CD4-positive, alpha-beta T cell treated with Interleukin-10 for 1 hour (primary cell): ENCODE results near the gene ELFN1.
"Not testable (repeated sequence)": the region's sequence is repeated elsewhere in the genome, so short reads cannot be mapped to it uniquely, and the experiment has no call there.

ENCODE experiments used
- DNase-seq: peaks from one replicate; pipeline ENCODE4 v3.0.0-alpha.2; 2020

Gene ELFN1

DNA sequence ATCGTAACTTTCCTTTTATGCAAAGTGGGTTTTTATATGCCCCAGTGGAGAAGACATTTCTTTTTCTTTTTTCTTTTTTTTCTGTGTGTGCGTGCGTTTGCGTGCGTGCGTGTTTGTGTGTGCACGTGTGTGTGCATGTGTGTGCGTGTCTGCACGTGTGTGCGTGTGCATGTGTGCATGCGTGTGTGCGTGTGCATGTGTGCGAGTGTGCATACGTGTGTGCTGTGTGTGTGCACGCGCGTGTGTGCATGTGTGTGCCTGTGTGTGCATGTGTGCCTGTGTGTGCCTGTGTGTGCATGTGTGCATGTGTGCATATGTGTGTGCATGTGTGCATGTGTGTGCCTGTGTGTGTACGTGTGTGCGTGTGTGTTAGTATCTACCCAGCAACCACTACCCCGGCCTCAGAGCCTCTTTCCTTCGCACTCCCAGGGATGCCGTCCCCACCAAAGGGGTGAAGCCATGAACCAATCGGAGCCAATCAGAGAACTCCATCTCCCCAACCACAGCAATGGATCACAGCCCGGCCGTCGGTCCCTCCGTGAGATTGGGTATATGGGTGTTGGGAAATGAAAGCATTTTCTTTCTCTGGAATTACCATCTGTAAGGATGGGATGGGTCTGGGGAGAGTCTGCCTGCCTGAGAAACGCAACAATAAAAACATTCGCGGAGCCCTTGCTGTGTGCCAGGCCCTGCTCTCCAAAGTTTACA, 92.3 kb downstream of the ELFN1 start:
- DNase-seq: no peak

DNA sequence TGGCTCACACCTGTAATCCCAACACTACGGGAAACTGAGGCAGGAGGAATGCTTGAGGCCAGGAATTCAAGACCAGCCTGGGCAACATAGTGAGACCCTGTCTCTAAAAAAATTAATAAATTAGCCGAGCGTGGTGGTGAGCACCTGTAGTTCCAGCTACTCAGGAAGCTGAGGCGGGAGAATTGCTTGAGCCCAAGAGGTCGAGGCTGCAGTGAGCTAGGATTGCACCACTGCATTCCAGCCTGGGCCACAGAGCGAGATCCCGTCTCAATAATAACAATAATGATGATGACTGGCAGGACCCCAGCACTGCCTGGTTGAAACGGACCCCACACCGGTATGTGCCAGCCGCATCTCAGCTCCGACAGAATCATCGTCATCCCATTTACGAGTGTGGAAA, 93.0 kb downstream of the ELFN1 start:
- DNase-seq: no peak

DNA sequence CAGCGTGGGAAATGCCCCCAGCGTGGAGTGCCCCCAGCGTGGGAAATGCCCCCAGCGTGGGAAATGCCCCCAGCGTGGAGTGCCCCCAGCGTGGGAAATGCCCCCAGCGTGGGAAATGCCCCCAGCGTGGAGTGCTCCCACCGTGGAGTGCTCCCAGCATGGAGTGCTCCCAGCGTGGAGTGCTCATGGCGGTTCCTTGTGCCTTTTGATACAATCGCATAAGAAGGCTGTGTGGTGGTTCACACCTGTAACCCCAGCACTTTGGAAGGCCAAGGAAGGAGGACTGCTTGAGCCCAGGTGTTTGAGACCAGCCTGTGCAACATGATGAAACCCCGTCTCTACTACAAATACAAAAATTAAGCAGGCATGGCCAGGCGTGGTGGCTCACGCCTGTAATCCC, 93.8 kb downstream of the ELFN1 start:
- not testable (repeated sequence) for DNase-seq

DNA sequence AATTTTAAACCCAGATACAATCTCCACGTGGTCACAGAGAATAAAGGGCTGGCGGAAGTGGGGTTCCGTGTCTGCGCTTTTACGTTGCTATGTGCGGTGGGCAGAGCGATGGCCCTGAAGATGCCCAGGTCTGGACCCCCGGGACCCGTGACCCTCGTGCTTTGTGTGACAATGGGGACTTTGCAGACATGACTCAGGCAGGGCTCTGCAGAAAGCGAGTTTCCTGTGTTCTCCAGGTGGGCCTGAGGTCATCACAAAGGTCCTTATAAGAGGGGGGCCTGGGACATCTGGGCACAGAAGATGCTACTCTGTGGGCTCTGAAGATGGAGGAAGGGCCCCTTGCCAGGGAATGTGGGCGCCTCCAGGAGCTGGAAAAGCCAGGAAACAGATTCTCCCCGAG, 95.3 kb downstream of the ELFN1 start:
- DNase-seq: no peak

DNA sequence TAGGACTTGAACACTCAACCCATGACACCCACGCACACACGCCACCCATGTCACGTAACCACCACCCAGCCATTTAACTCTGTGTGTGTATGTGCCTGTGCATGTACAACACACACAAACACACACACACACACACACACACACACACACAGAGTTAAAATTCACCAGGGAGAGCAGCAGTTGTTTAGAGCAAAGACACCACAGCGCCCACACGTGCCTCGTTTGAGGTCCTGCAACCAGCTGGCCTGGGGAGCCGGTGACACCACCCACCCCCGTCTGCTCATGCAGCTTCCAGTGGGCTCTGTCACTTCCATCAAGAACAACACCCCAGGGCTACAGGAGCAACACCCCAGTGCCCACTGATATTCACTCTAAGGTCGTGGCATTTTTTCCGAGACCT, 97.4 kb downstream of the ELFN1 start:
- DNase-seq: no peak

DNA sequence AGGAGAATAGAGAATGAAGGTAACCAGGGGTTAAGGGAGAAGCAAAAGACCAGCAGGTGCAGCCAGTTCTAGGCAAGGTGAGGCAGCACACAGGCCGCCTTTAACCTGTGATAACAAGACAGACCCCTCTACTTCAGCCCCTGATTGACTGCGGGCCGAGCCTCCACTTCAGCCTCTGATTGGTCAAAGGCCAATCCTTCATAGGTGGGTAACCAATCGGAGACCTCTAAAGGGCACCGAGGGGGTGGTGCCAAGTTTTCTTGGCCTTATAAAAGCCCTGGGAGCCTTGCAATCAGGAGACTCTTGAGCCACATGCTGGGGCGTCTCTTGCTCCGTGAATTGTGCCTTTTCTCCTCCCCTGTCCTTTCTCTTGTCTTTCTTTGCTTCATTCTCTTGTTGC, 98.8 kb downstream of the ELFN1 start:
- DNase-seq: no peak

DNA sequence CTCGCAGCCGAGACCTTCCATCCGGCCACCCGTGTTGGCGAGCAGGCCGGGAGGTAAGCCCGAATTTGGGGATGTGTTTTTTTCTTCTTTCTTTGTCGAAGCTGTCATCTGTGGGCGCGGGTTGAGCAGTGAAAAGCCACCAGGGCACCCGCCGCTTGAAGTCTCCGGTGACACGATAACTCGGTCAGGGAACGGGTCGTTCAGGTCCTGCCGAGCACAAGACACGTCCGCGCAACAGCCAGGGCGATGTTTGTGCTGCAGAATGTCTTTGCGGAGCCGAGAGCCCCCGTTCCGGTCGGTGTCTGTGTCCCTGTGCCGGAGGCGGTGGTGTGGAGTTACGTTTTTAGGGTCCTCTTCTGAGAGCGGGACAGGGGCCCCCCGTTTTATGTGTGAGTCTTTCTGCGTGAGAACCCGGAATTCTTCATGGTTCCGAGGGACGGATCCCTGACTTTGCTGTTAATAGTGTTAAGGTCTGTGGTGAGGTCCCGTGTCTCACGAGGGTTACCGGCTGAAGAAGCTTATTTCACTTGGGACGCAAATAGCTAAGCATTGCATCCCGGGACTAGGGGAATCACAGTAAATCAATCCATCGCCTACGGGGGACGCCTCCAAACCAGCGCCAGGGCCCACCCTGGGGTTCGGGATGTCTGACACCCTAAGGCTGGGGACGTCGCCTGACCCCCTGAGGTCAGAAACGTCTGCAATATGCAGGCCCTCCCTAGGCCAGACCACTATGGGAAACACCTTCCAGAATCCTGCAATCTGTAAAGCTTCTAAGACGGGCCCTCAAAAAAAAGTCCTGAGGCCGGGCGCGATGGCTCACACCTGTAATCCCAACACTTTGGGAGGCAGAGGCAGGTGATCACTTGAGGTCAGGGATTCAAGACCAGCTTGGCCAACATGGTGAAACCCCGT, 99.5 kb downstream of the ELFN1 start:
- no peak for DNase-seq

DNA sequence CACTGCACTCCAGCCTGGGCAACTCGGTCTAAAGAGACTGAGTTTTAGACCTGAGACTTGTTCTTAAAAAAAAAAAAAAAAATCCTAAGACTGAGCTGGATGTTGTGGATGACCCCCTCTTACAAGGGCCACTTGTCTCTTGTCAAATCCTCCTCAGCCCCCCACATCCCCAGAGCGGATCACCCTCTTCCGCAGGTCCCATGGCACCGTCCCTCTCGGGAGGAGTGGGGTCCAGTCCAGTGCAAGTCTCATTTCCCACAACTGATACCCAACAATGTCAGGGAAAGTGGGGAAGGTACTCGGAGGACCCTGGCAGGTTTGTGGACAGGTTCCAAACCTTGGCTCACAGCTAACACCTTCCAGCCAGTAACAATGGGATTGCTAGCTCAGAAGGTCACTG, 100.3 kb downstream of the ELFN1 start:
- DNase-seq: no peak

DNA sequence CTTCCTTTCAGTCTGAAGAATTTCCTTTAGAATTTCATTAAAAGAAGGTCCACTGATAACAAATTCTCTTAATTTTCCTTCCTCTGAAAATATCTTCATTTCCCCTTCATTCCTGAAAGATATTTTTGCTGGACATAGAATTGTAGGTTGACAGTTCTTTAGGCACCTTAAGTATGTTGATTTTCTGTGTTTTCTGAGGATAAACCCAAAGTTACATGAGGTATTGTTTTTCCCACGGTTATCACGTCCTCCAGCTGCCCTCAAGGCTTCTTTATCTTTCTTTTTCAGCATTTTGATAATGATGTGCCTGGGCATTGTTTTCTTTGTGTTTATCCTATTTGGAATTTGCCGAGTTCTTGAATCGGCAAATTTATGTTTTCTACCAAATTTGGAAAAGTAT, 105.3 kb downstream of the ELFN1 start:
- no peak for DNase-seq

DNA sequence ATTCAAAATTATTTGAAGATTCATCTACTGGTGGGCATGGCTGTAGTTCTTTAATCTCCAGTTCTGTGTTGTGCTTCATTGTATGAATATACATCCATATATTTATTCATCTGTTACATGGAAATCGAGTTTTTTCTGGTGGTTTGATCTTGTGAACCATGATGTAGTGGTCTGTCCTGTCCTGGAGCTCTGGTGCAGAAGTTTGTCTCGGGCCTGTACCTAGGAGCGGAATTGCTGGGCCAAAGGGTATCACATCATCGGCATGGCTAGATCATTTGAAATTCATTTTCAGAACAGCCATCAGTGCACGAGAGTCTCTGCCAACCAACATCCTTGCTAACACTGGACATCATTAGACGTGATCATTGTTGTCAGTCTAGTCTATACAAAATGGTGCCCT, 107.0 kb downstream of the ELFN1 start:
- no peak for DNase-seq

DNA sequence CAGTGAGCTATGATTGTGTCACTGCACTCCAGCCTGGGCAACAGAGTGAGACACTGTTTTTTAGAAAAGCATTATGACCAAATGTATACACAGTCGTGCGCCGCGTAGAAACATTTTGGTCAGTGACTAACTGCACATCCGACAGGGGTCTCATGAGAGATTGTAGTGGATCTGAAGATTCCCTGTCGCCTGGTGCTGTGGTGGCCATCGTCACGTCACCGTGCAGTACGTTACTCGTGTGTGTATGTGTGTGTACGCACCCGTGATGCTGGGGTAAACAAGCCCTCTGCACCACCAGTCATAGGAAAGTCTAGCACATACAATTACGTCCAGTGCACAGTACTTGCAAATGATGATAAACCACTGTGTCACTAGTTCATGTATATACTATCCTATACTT, 109.4 kb downstream of the ELFN1 start:
- DNase-seq: no peak

DNA sequence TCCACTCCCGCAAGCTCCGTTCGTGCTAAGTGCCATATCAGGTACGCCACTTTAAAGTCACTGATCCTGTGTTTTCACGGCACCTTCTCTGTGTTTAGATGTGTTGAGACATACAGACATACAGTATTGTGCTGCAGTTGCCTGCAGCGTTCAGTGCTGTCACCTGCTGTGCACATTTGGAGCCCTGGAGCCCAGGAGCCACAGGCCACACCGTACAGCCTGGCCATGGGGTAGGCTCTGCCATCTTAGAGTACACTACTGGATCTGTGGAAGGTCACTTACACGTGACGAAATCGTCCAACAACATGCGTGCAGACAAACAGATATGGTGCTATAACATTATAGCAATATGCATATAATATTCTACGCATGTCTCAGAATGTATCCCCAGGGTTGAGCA, 111.3 kb downstream of the ELFN1 start:
- DNase-seq: no peak

DNA sequence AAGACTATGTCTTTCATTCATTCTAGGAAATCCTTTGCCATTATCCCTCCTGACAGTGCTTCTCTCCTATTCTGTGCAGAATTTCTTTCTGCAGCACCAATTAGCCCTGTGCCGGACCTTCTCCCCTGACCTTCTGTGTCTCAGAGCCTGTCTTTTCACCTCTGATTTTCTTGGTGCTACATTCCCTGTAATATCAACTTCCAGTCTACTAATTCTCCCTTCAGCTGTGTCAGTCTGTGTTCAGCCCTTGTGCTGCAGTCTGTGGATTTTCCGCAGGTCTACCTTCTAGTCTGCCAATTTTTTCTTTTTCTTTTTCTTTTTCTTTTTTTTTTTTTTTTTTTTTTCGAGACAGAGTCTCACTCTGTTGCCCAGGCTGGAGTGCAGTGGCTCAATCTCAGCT, 115.8 kb downstream of the ELFN1 start:
- no peak for DNase-seq

DNA sequence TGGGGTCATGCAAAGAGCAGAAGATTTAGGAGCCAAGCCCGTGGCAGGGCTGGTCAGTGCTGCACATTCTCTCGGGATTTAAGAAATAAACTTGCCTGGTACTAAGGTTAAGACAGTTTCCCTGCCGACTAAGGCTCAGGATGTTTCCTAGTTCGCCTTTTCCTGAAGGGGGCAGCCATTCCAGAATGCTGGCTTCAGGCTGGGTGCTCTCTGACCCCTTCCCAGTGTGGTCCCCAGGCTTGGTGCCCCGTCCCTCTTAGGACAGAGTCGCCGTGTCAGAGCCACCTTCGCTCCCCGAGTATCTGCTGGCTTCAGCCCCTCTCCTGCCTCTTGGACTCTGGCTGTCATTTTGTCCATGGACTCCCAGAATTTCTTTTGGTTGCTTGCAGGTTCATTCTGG, 117.2 kb downstream of the ELFN1 start:
- no peak for DNase-seq

DNA sequence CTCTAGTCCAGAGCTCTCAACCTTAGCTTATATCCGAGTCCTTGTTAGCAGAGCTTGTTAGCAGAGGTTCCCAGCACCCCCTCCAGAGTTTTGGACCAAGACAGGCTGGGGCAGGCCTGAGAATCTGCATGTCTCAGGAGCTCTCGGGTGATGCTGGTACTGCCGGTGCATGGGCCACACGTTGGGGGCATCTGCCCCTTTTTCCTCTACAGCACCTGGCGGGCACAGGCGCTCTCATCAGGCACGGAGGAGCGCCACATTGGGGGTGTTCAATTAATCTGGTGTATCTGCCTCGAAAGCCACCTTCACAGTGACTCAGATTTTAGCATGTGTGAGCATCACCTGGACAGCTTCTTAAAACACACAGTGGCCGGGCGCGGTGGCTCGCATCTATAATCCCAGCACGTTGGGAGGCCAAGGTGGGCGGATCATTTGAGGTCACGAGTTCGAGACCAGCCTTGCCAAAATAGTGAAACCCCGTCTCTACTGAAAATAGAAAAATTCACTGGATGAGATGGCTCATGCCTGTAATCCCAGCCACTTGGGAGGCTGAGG, 117.7 kb downstream of the ELFN1 start:
- no peak for DNase-seq

DNA sequence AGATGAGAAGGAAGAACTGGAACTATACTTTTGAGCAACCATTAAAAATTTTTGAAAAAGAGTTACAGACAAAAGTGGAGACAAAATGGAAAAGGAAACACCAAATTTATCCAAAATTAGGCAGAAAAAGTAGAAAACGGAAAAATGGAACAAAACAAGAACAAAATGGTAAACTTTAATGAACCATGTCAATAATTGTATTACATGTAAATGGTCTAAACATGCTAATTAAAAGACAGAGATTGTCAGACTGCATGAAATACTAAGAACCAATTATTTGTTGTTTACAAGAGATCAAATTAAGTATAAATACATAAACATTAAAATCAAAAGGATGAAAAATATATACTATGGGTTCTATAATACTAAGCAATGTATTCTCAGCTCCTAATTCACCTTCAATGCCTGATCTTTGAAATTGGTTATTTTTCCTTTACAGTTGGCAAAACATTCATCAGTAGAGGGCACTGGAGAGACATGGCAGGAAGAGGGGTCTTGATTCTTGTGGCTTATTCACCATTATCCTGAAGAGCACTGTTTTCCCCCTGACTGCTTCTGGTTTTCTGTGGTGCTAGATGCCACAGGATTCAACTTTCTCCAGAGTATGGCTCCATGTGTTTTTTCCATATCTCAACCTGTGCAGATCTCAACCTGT, 124.9 kb downstream of the ELFN1 start:
- DNase-seq: no peak
